MM.1S (cell line): ENCODE measurements around the gene EVI5L.

Experiments used
- DNase-seq: peaks from one replicate; pipeline ENCODE4 v3.0.0-alpha.2; 2015
- H2AFZ ChIP-seq: fragments of 300-600 bp; sonication (generic); 2 replicates; pipeline ENCODE4 v1.6.0; 2016; ENCODE audit warnings: antibody characterized with exemption, low read length
- H3F3A ChIP-seq: fragments of 300-600 bp; sonication (generic); 2 replicates; pipeline ENCODE4 v1.6.1; 2016; ENCODE audit warnings: mild to moderate bottlenecking, antibody characterized with exemption, low read length, moderate library complexity, mixed read lengths; ENCODE audit not compliant: insufficient read depth
- H3K27ac ChIP-seq: fragments of 300-600 bp; sonication (generic); 2 replicates; pipeline ENCODE4 v1.5.1; 2016; ENCODE audit warnings: mild to moderate bottlenecking, low read length
- H3K27me3 ChIP-seq: fragments of 300-600 bp; sonication (generic); replicated peaks from 2 replicates; pipeline ENCODE4 v1.6.0; 2016; ENCODE audit warnings: low read length; ENCODE audit not compliant: insufficient read depth
- H3K36me3 ChIP-seq: fragments of 300-600 bp; sonication (generic); replicated peaks from 2 replicates; pipeline ENCODE4 v1.6.1; 2016; ENCODE audit warnings: mild to moderate bottlenecking, low read length, mixed read lengths; ENCODE audit not compliant: insufficient read depth
- H3K4me1 ChIP-seq: fragments of 300-600 bp; sonication (generic); 2 replicates; pipeline ENCODE4 v1.6.1; 2016; ENCODE audit warnings: low read length, mixed read lengths
- H3K4me2 ChIP-seq: fragments of 300-600 bp; sonication (generic); 2 replicates; pipeline ENCODE4 v1.6.0; 2016; ENCODE audit warnings: low read depth, low read length
- H3K4me3 ChIP-seq: fragments of 300-600 bp; sonication (generic); 2 replicates; pipeline ENCODE4 v1.5.1; 2016; ENCODE audit warnings: low read length, mixed read lengths
- H3K79me2 ChIP-seq: fragments of 300-600 bp; sonication (generic); 2 replicates; pipeline ENCODE4 v1.6.1; 2016; ENCODE audit warnings: mixed run types, low read length, mixed read lengths
- H3K9ac ChIP-seq: fragments of 300-600 bp; sonication (generic); 2 replicates; pipeline ENCODE4 v1.6.1; 2016; ENCODE audit warnings: low read length, mixed read lengths
- H3K9me2 ChIP-seq: fragments of 300-600 bp; sonication (generic); replicated peaks from 2 replicates; pipeline ENCODE4 v1.6.1; 2016; ENCODE audit warnings: mild to moderate bottlenecking, low read length, mixed read lengths; ENCODE audit not compliant: insufficient read depth
- H3K9me3 ChIP-seq: fragments of 300-600 bp; sonication (generic); replicated peaks from 2 replicates; pipeline ENCODE4 v1.6.1; 2016; ENCODE audit warnings: mild to moderate bottlenecking, low read length, mixed read lengths; ENCODE audit not compliant: insufficient read depth
- H4K20me1 ChIP-seq: fragments of 300-600 bp; sonication (generic); 2 replicates; pipeline ENCODE4 v1.6.1; 2016; ENCODE audit warnings: mild to moderate bottlenecking, low read length, moderate library complexity, mixed read lengths; ENCODE audit not compliant: insufficient read depth
- EZH2 ChIP-seq: fragments of 300-600 bp; sonication (generic); optimal IDR thresholded peaks from 2 replicates; pipeline ENCODE3; 2017; ENCODE audit warnings: low read depth, mild to moderate bottlenecking, antibody characterized with exemption, low read length, mixed read lengths
- EZH2phosphoT487 ChIP-seq: fragments of 300-600 bp; sonication (generic); IDR thresholded peaks from 2 replicates; pipeline ENCODE4 v1.6.1; 2018; ENCODE audit warnings: antibody characterized with exemption, low read length
- TF ChIP-seq, protein P1 (sequence below): fragments of 300-600 bp; sonication (generic); IDR thresholded peaks from 2 replicates; pipeline ENCODE4 v1.5.1; 2016; ENCODE audit warnings: antibody characterized with exemption, low read length, mixed read lengths

The EVI5L gene

DNA sequence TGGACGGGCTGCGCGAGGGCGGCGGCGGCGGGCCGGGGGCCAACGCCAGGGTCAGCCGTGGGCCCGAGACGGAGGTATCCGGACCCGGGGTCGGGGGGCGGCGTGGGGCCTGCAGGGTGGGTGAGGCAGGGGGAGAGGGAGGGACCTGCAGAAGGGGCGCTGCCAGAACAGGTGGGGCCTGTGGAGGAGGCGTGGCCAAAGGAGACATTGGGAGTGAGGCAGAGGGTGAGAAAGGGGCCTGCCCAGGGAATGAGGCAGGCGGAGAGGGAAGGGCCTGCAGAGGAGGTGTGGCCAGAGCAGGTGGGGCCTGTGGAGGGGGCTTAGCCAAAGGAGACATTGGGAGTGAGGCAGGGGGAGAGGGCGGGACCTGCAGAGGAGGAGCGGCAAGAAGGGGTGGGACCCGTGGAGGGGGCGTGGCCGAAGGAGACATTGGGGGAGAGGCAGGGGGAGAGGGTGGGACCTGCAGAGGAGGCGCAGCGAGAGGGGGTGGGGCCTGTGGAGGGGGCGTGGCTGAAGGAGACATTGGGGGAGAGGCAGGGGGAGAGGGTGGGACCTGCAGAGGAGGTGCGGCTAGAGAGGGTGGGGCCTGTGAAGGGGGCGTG is 40.0 kb downstream of the EVI5L start:
- H4K20me1 ChIP-seq: no peaks in the 10 kb centered on the region
- H3F3A ChIP-seq: peaks cover 12% of the 10 kb centered on the region
- peak; percentile 56 for DNase-seq
- no peak overlapping the region; the same call in 1 of the 2 replicates for H3K27ac ChIP-seq
- no peaks in the 10 kb centered on the region for H3K36me3 ChIP-seq
- TF ChIP-seq EZH2phosphoT487 (no peak), EZH2 (no peak)
- TF ChIP-seq, protein P1, sequence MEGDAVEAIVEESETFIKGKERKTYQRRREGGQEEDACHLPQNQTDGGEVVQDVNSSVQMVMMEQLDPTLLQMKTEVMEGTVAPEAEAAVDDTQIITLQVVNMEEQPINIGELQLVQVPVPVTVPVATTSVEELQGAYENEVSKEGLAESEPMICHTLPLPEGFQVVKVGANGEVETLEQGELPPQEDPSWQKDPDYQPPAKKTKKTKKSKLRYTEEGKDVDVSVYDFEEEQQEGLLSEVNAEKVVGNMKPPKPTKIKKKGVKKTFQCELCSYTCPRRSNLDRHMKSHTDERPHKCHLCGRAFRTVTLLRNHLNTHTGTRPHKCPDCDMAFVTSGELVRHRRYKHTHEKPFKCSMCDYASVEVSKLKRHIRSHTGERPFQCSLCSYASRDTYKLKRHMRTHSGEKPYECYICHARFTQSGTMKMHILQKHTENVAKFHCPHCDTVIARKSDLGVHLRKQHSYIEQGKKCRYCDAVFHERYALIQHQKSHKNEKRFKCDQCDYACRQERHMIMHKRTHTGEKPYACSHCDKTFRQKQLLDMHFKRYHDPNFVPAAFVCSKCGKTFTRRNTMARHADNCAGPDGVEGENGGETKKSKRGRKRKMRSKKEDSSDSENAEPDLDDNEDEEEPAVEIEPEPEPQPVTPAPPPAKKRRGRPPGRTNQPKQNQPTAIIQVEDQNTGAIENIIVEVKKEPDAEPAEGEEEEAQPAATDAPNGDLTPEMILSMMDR: no peak
- H3K79me2 ChIP-seq: no peaks in the 10 kb centered on the region
- no peaks in the 10 kb centered on the region for H3K9me2 ChIP-seq
- H2AFZ ChIP-seq: peak overlapping the region; percentile 81
- H3K9me3 ChIP-seq: no peaks in the 10 kb centered on the region
- H3K9ac ChIP-seq: no peak overlapping the region; the same call in 1 of the 2 replicates
- peak overlapping the region; percentile 59 for H3K4me3 ChIP-seq
- peaks cover 10% of the 10 kb centered on the region for H3K27me3 ChIP-seq
- peak overlapping the region; percentile 96 for H3K4me2 ChIP-seq
- peaks cover 17% of the 10 kb centered on the region for H3K4me1 ChIP-seq

DNA sequence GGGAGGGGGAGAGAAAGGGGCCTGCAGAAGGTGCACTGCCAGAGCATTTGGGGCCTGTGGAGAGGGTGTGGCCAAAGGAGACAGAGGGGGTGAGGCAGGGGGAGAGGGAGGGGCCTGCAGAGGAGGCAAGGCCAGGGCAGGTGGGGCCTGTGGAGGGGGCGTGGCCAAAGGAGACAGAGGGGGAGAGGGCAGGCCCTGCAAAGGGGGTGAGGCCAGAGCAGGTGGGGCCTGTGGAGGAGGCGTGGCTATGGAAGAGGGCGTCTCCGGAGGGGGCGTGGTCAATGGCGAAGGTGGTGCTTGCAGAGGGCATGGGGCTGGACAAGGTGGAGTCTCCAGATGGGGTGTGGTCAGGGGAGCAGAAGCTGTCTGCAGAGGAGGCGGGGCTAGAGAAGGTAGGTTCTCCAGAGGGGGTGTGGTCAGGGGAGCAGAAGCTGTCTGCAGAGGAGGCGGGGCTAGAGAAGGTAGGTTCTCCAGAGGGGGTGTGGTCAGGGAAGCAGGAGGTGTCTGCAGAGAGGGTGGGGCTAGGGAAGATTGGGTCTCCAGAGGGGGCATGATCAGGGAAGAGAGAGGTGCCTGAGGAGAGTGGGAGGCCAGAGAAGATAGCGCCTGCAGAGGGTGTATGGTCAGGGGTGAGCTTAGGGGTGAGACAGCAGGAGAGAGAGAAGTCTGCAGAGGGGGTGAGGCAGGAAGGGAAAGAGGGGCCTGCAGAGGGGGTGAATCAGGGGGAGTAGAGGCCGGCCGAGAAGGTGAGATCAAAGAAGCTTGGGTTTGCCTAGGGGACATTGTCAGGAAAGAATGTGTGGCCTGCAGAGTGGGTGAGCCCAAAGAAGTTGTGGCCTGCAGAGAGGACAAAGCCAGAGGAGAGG is 40.8 kb downstream of the EVI5L start:
- peaks cover 11% of the 10 kb centered on the region; the same call in 1 of the 2 replicates for H3K4me1 ChIP-seq

DNA sequence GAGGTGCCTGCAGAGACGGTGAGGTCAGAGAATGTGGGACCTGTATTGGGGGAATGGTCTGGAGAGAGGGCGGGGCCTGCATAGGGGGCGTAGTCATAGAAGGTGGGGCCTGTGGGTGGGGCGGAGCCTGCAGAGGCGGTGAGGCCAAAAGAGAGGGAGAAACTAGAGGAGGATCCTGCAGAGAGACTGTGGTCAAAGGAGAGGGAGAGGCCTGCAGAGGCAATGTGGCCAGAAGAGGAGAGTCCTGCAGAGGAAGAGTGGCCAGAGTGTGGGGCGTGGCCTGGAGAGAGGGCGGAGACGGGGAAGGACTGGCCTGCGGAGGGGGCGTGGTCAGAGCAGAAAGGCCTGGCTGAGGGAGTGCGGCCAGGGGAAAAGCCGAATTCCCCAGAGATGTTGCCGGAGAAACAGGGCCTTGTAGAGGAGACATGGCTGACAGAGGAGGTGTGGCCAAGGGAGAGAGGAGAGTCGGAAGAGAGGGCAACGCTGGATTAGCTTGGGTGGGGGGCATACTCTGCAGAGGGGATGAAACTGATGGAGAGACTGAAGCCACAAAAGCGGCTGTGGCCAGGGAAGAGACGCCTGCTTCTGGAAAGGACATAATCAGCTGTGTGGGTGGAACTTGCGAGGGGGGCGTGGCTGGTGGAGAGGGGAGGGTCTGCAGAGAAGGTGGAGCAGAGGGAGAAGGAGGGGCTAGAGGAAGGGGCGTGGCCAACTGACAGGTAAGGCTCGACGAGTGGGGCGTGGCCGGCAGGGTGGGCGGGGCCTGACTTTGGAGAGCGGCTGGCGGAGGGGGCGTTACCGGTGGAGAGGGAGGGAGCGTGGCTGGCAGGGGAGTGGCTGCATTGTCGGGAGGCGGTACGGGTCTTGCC is 41.7 kb downstream of the EVI5L start:
- no peaks in the 10 kb centered on the region for H3K9me3 ChIP-seq
- H3K27me3 ChIP-seq: peaks cover 24% of the 10 kb centered on the region
- H3K36me3 ChIP-seq: no peaks in the 10 kb centered on the region
- no peaks in the 10 kb centered on the region for H4K20me1 ChIP-seq
- no peak overlapping the region for H3K4me3 ChIP-seq
- H2AFZ ChIP-seq: peak overlapping the region; percentile 31; the same call in 1 of the 2 replicates
- H3F3A ChIP-seq: peaks cover 12% of the 10 kb centered on the region
- peaks cover 11% of the 10 kb centered on the region; the same call in 1 of the 2 replicates for H3K4me1 ChIP-seq
- no peak overlapping the region for H3K9ac ChIP-seq
- H3K4me2 ChIP-seq: peak overlapping the region; percentile 30; the same call in 1 of the 2 replicates
- no peak for DNase-seq
- no peaks in the 10 kb centered on the region for H3K9me2 ChIP-seq
- H3K79me2 ChIP-seq: no peaks in the 10 kb centered on the region
- H3K27ac ChIP-seq: no peak overlapping the region
- no peak for TF ChIP-seq EZH2
- TF ChIP-seq, protein P1: no peak
- TF ChIP-seq EZH2phosphoT487: no peak

More for the DNA sequence above, 40.8 kb downstream of the EVI5L start:
- Histone ChIP-seq H3K9ac (no peak overlapping the region), H3K4me3 (no peak overlapping the region), H3K4me2 (no peak overlapping the region), H3K9me2 (no peaks in the 10 kb centered on the region), H3F3A (peaks cover 12% of the 10 kb centered on the region), H3K79me2 (no peaks in the 10 kb centered on the region), H2AFZ (no peak overlapping the region), H3K27ac (no peak overlapping the region), H4K20me1 (no peaks in the 10 kb centered on the region), H3K36me3 (no peaks in the 10 kb centered on the region), H3K9me3 (no peaks in the 10 kb centered on the region), H3K27me3 (peaks cover 17% of the 10 kb centered on the region)
- TF ChIP-seq EZH2phosphoT487 (no peak), EZH2 (no peak)
- TF ChIP-seq, protein P1: no peak
- peak; percentile 78 for DNase-seq
